ENCODE results near the gene CASP8.

- no peak for TF ChIP-seq CTCF (IDR thresholded peaks at IDR 0.05)
- no peak for TF ChIP-seq POLR2A (IDR thresholded peaks at IDR 0.05)
- no peak for TF ChIP-seq POLR2AphosphoS5 (IDR thresholded peaks at IDR 0.05)
- TF ChIP-seq EP300 (IDR thresholded peaks at IDR 0.05), result no peak
Observed at GRCh38 chr2:201228912-201229290, 31.4 kb upstream of the CASP8 start.
